Fibroblast of skin of abdomen (primary cell): ENCODE results near the gene C11orf52. TPM values are rescaled to one million over a fixed set of nuclear protein-coding genes. Genes with fewer than 3 reads are reported as not detected.
A peak's percentile ranks its signal among the peaks of the same experiment; 100 is the strongest.
"Not testable (repeated sequence)": the region's sequence is repeated elsewhere in the genome, so short reads cannot be mapped to it uniquely, and the experiment has no call there.

ENCODE experiments used
- DNase-seq: peaks from one replicate; pipeline ENCODE4 v3.0.0-alpha.2; 2013
- polyA plus RNA-seq, 2 experiments: library from polyadenylated mRNA; unstranded; fragments of 120-200 nt; gene quantifications; one replicate each; pipeline ENCODE4 v1.2.1, GENCODE V29; 2013; ENCODE audit not compliant: insufficient read length in 2 of 2

The C11orf52 gene
- 0.49 TPM for polyA plus RNA-seq (2013, experiment 1 of 2; ENCODE audit: insufficient read length)
- polyA plus RNA-seq (2013, experiment 2 of 2; ENCODE audit: insufficient read length) = 0.40 TPM

GRCh38 chr11:111918390-111919256, at the start of gene C11orf52:
C11orf52 (plus strand) TSS chr11:111918913; CDS start chr11:111918973, 60 bp downstream.
- no peak for DNase-seq

- no peak for DNase-seq
These were observed 48.6 kb upstream of the C11orf52 start for GRCh38 chr11:111870113-111870512.

- no peak for DNase-seq
These were observed 48.2 kb upstream of the C11orf52 start for GRCh38 chr11:111870522-111870885.

DNA sequence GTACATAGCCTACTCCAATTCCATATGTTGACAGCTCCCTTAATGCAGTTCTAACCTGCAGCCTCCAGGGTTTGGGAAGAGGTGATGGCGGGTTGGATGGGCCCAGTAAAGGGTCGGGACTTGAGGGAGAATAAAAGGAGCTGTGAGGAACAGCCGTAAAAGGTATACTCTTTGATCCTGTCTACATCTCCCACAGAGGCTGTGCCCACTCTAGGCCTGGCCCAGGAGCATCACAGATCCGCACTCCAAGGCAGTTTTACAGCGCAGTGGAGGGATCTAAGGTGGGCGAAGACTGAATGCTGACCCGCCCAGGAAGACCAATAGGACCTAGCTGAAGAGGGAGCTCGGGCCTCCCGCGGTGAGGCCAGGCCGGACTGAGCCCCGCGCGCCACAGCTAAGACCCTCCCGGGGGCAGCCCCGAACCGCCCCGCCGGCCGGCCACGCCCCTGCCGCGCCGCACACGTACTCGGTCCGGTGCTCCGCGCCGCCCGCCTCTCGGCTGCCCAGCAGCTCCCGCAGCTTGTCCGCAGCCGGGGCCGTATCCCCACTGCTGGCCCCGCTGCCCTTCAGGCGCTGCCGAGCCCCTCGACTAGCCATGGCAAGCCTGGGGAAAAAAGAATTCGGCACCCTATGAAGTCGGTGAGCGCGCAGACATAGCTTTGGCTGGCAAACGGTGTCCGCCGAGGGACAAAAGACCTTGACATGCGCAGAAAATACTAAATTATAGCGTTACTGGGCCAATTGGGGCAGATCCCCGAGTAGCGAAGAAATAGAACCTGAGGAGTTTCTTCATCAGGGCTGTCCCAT, 47.6 kb upstream of the C11orf52 start, which contains the start of gene ALG9:
ALG9 (minus strand) TSS at position 696 of the 807 bp plus-strand sequence; CDS start at position 597, 99 bp downstream.
- peak; percentile 87 for DNase-seq

DNA sequence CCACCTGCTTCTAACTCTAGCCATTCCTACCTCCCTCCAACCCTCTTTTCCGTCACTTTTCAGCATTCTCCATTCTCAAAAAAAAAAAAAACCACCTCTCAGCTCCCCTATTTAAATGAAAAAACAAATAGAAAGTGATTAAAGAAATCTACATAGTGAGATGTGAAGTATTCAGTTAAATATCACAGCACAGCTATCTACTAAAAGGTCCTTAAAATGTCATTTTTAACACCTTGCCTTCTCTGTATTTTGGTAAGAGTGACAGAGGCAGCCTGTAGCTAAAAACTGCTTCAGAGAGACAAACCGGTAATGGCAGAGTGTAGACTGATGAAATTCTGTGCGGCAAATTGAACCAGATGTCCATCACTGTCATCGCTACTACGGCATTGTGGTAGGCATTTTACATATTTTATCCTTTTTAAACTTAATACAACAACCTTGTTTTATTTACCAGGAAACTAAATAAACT, 47.0 kb upstream of the C11orf52 start:
- no peak for DNase-seq

DNA sequence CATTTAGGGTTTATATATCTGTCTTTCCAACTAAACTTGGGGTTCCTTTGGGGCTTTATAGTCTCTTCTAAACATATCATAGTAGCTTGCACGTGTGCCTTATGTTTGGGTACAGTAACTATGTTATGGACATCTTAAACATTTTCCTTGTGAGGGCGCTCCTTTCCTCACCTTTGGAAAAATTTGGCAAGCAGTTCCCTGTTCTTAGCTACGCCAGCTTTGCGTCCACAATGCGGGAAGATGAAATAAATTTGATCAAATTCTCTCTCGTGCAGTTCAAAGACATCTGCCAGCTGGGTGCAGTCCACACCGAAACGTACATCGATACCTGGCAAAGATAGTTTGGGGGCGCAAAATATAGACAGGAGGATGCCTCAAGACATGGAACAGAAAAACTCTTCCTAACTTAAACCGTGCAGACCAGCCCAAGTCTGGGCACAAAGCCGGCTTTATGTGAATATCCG, 40.3 kb upstream of the C11orf52 start:
- DNase-seq = peak; percentile 31

GRCh38 chr11:111878849-111879636, 39.7 kb upstream of the C11orf52 start, which contains the start of the genes CFAP68 and FDXACB1:
CFAP68 (plus strand) TSS chr11:111879541; CDS start chr11:111879561, 20 bp downstream.
FDXACB1 (minus strand) TSS chr11:111879165; CDS start chr11:111879132, 33 bp downstream.
- peak; percentile 98 for DNase-seq

- no peak for DNase-seq
These were observed 39.1 kb upstream of the C11orf52 start for GRCh38 chr11:111879637-111879960.

GRCh38 chr11:111882202-111882601, 36.5 kb upstream of the C11orf52 start:
- DNase-seq = no peak

- DNase-seq = not testable (repeated sequence)
These were observed 33.7 kb upstream of the C11orf52 start for GRCh38 chr11:111885053-111885452.

DNA sequence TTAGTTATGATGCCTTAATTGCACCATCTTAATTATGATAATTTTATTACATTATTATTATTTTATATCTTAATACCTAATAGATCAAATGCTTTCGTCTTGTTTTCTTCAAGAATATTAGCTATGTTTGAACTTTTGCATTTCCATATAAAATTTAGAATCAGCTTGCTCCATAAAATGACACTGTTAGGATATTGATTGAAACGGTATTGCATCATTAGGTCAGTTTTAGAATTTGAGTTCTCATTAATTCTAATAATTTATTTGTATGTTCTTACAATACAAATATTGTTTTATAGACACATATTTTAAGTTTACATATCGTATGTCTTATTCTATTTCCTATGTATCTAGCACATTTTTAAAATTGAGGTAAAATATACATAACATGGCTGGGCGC, 32.7 kb upstream of the C11orf52 start:
- no peak for DNase-seq

DNA sequence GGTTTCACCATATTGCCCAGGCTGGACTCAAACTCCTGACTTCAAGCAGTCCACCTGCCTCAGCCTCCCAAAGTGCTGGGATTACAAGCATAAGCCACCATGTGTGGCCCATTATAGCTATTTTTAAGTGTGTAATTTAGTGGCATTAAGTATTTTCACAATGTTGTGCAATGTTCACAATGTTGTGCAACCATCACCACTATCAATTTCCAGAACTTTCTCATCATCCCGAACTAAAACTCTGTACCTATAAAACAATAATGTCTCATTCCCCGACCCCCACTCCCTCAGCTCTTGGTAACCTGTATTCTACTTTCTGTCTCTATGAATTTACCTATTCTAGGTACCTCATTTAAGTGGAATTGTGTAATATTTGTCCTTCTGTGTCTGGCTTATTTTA, 31.9 kb upstream of the C11orf52 start:
- DNase-seq = no peak

GRCh38 chr11:111905411-111905810, 13.3 kb upstream of the C11orf52 start:
- DNase-seq = peak; percentile 40

DNA sequence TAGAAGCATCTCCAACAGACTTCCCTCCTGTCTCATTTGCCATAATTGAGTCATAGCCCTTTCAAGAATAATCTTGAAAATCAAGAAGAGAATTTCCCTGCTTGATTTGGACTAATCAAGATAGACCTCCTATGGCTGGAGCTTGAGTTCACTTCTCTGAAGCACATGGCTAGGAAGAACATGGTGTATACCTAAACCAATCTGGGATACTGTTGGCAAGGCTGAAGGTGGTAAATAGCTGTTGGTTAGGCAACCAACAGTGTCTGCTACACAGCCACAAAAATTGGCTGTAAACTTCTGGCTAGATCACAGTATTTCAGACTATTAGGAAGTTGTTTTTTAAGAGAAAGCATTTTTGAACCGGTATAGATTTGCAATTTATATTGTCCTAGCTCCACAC, 12.0 kb upstream of the C11orf52 start:
- no peak for DNase-seq

- no peak for DNase-seq
These were observed 9.9 kb upstream of the C11orf52 start for GRCh38 chr11:111908639-111909305.

- no peak for DNase-seq
These were observed 9.3 kb upstream of the C11orf52 start for GRCh38 chr11:111909378-111909777.

- no peak for DNase-seq
These were observed 7.8 kb upstream of the C11orf52 start for GRCh38 chr11:111910676-111911562.

GRCh38 chr11:111911563-111912401, 6.9 kb upstream of the C11orf52 start, which contains the start of gene CRYAB:
CRYAB (minus strand) TSS chr11:111911770; CDS start chr11:111911724, 46 bp downstream.
- DNase-seq = peak; percentile 81

GRCh38 chr11:111912535-111912934, 6.2 kb upstream of the C11orf52 start, which contains the start of gene HSPB2:
HSPB2 (plus strand) TSS chr11:111912734; CDS start chr11:111912830, 96 bp downstream.
- no peak for DNase-seq
